Measurements from ENCODE around the gene GATA5.

GATA5 gene

DNA sequence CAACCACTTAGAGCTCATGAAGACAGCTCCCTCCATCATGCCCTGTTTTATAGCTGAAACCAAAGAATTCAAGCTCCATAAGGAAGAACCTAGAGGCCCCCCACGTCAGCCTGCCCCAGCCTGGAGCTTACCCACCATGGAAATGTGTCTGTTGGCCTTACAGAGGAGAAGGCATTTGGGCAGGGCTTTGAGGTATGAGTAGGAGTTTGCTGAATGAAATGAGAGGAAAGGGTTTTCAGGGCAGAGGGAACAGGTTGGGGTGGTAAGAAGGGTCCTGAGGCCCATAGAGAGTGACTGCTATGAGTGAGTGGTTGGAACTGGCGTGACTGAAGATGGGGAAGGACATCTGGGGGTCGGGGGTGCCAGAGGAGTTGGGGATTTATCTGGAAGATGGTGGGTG, 12.7 kb upstream of the GATA5 start:
- Histone ChIP-seq H3K4me3 (ENCODE audit: low read depth, low read length) (no peak overlapping the region), H3K9me3 (no peaks in the 10 kb centered on the region), H3K36me3 (no peaks in the 10 kb centered on the region), H3K27me3 (no peaks in the 10 kb centered on the region), H3K4me1 (peaks cover 15% of the 10 kb centered on the region)
- TF ChIP-seq, protein P1, sequence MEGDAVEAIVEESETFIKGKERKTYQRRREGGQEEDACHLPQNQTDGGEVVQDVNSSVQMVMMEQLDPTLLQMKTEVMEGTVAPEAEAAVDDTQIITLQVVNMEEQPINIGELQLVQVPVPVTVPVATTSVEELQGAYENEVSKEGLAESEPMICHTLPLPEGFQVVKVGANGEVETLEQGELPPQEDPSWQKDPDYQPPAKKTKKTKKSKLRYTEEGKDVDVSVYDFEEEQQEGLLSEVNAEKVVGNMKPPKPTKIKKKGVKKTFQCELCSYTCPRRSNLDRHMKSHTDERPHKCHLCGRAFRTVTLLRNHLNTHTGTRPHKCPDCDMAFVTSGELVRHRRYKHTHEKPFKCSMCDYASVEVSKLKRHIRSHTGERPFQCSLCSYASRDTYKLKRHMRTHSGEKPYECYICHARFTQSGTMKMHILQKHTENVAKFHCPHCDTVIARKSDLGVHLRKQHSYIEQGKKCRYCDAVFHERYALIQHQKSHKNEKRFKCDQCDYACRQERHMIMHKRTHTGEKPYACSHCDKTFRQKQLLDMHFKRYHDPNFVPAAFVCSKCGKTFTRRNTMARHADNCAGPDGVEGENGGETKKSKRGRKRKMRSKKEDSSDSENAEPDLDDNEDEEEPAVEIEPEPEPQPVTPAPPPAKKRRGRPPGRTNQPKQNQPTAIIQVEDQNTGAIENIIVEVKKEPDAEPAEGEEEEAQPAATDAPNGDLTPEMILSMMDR (IDR thresholded peaks at IDR 0.05; ENCODE audit: low read depth, low read length) = no peak
- no peak for DNase-seq

GRCh38 chr20:62487561-62488354, 12.0 kb upstream of the GATA5 start:
- Histone ChIP-seq H3K4me3 (ENCODE audit: low read depth, low read length) (no peak overlapping the region), H3K27me3 (no peaks in the 10 kb centered on the region), H3K36me3 (no peaks in the 10 kb centered on the region), H3K4me1 (peaks cover 15% of the 10 kb centered on the region), H3K9me3 (no peaks in the 10 kb centered on the region)
- TF ChIP-seq, protein P1 (IDR thresholded peaks at IDR 0.05; ENCODE audit: low read depth, low read length) = no peak
- DNase-seq = no peak

- Histone ChIP-seq H3K27me3 (no peaks in the 10 kb centered on the region), H3K4me1 (peaks cover 15% of the 10 kb centered on the region)
Measured at GRCh38 chr20:62487118-62487517, 11.3 kb upstream of the GATA5 start.

GRCh38 chr20:62486484-62486883, 10.7 kb upstream of the GATA5 start:
- DNase-seq = no peak
- Histone ChIP-seq H3K4me3 (ENCODE audit: low read depth, low read length) (no peak overlapping the region), H3K4me1 (peaks cover 15% of the 10 kb centered on the region), H3K36me3 (no peaks in the 10 kb centered on the region), H3K27me3 (no peaks in the 10 kb centered on the region), H3K9me3 (no peaks in the 10 kb centered on the region)
- TF ChIP-seq, protein P1 (IDR thresholded peaks at IDR 0.05; ENCODE audit: low read depth, low read length) = no peak

More at GRCh38 chr20:62487118-62487517, 11.3 kb upstream of the GATA5 start:
- Histone ChIP-seq H3K4me3 (ENCODE audit: low read depth, low read length) (no peak overlapping the region), H3K9me3 (no peaks in the 10 kb centered on the region), H3K36me3 (no peaks in the 10 kb centered on the region)
- TF ChIP-seq, protein P1 (IDR thresholded peaks at IDR 0.05; ENCODE audit: low read depth, low read length) = no peak
- DNase-seq = no peak

DNA sequence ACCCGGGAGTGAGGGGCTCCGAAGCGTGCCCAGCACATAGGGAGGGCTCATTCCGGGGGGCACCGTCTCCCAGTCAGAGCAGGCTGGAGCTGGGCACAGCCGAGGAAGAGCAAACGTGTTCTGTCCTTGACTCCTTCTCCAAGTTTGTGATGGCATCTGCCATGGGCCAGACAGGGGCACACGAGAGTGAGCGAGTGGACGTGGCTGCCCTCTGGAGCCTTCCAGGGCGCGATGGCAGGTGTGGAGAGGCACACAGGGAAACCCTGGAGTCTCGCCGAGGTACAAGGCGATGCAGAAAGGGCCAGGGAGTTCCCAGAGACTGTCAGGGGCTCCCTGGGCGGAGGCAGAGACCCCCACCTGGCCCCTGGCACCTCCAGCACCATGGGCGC, 9.9 kb upstream of the GATA5 start:
- Histone ChIP-seq H3K4me1 (peaks cover 15% of the 10 kb centered on the region), H3K9me3 (no peaks in the 10 kb centered on the region), H3K27me3 (no peaks in the 10 kb centered on the region), H3K4me3 (ENCODE audit: low read depth, low read length) (no peak overlapping the region), H3K36me3 (no peaks in the 10 kb centered on the region)
- DNase-seq = no peak
- TF ChIP-seq, protein P1 (IDR thresholded peaks at IDR 0.05; ENCODE audit: low read depth, low read length) = no peak

GRCh38 chr20:62485062-62485700, 9.4 kb upstream of the GATA5 start:
- no peaks in the 10 kb centered on the region for H3K36me3 ChIP-seq
- no peaks in the 10 kb centered on the region for H3K27me3 ChIP-seq
- DNase-seq = peak; percentile 62
- peaks cover 15% of the 10 kb centered on the region for H3K4me1 ChIP-seq
- no peaks in the 10 kb centered on the region for H3K9me3 ChIP-seq
- H3K4me3 ChIP-seq (ENCODE audit: low read depth, low read length) = 0 out of 2 replicates have a peak overlapping the region, but pooled peaks have one; percentile 11
- TF ChIP-seq, protein P1 (IDR thresholded peaks at IDR 0.05; ENCODE audit: low read depth, low read length) = no peak
